ENCODE measurements around the gene SWT1.
"Not testable (repeated sequence)": the region's sequence is repeated elsewhere in the genome, so short reads cannot be mapped to it uniquely, and the experiment has no call there.

SWT1 gene

DNA sequence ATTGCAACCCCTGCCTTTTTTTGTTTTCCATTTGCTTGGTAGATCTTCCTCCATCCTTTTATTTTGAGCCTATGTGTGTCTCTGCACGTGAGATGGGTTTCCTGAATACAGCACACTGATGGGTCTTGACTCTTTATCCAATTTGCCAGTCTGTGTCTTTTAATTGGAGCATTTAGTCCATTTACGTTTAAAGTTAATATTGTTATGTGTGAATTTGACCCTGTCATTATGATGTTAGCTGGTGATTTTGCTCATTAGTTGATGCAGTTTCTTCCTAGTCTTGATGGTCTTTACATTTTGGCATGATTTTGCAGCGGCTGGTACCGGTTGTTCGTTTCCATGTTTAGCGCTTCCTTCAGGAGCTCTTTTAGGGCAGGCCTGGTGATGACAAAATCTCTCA lies 98.6 kb downstream of the SWT1 start:
- not testable (repeated sequence) for DNase-seq

DNA sequence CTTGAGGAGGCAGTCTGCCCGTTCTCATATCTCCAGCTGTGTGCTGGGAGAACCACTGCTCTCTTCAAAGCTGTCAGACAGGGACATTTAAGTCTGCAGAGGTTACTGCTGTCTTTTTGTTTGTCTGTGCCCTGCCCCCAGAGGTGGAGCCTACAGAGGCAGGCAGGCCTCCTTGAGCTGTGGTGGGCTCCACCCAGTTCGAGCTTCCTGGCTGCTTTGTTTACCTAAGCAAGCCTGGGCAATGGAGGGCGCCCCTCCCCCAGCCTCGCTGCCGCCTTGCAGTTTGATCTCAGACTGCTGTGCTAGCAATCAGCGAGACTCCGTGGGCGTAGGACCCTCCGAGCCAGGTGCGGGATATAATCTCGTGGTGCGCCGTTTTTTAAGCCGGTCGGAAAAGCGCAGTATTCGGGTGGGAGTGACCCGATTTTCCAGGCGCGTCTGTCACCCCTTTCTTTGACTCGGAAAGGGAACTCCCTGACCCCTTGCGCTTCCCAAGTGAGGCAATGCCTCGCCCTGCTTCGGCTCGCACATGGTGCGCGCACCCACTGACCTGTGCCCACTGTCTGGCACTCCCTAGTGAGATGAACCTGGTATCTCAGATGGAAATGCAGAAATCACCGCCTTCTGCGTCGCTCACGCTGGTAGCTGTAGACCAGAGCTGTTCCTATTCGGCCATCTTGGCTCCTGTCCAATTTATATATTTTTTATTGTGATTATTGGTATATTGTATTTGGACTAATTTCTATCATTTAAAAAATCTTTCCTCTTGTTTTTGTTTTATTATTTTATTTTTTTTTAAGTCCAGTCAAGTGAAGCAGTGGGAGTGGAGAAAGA lies 100.4 kb downstream of the SWT1 start:
- DNase-seq, result not testable (repeated sequence)

DNA sequence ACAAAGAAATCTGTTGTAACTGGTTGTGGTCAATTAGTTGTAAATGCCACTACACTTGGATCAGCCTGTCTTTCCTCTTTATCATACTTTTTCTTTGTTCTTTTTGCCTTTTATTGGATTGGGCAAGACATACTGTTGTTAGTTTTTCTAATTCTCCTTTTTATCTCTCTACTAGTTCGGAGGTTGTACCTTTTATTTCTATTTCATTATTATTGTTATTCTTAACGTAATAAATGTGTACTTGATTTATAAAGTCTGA lies 100.9 kb downstream of the SWT1 start:
- DNase-seq, result no peak

DNA sequence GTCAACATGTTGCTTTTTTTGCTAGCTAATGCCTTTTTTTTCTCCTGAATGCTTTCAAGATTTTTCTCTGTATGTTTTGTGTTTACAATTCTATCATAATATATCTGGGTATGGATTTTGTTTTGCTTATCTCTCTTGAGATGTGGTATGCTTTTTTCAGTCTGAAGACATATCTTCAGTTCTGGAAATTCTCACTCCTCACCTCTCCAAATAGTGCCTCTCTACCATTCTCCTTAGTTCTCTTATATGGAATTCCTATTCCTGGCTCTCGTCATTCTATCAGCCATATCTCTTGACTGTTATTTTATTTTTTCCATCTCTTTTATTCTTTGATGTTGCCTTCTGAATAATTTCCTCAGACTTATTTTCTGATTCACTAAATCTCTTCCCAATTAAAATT lies 101.7 kb downstream of the SWT1 start:
- DNase-seq, result no peak

DNA sequence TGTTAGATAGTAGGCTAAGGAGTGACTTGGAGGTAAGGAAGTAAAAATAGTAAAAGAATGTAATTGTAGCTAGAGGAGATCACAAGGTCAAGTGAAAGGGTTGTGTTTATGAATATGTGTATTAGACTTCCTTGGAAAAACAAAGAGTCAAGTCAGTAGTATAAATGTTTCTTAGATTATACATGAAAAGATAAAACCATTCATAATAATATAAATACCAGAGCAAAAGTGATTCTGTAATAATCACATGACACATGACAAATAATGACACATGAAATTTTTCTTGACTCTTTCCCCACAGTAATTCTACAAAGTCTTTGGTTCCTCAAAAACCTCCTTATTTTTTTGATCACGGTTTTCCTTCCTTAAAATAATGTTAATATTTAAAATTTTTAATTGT lies 103.6 kb downstream of the SWT1 start:
- no peak for DNase-seq

DNA sequence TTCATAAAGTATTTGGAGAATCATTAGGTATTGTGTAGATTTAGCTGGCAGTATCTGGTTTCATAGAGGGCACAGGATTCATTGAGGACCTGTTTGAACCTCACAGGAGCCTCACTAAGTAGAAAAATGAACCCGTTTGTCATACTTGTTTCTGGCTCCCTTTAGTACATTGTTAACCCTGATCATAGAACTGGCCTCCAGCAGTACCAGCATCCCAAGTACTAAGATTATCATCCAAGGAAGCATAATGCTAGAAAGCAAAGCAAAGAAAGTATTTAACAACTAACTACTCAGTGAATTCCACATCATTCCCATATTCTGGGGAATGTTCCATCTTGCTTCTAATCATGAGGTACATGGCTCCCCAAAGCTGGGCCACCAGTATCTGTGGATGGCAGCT lies 105.2 kb downstream of the SWT1 start:
- no peak for DNase-seq

DNA sequence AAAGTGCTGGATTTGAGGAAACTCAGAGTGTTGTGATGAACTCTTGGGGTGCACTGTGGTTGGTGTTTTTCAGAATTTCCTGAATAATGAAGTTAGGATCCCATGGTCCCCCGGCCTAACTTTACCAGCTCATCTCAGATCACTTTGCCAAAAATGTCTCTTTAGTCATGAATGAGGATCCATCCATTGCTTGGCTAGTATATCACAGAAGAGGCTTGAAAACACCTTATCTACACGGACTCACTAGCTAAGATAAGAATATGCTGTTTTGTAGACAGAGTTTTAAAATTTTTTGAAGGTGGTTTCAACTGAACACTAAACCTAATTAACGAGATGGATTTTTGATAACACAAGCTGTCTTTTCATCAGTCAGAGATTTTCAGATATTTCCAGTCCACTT lies 106.3 kb downstream of the SWT1 start:
- no peak for DNase-seq

DNA sequence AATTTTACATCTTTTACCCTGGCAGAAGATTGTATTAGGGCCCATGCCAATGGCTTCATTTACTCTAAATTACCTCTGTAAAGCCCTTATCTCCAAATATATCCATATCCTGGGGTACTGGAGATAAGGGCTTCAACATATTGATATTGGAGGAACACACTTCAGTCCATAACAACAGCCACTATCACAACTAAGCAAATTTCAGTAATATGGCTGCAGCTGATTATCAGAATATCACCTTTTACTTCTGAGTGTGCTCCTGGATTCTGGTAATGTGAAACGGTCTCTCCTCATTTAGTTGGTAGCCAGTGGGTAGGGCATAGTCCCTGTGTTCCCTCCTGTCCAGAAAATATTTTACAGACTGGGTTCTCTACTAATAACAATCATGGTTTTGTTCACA lies 106.8 kb downstream of the SWT1 start:
- no peak for DNase-seq

DNA sequence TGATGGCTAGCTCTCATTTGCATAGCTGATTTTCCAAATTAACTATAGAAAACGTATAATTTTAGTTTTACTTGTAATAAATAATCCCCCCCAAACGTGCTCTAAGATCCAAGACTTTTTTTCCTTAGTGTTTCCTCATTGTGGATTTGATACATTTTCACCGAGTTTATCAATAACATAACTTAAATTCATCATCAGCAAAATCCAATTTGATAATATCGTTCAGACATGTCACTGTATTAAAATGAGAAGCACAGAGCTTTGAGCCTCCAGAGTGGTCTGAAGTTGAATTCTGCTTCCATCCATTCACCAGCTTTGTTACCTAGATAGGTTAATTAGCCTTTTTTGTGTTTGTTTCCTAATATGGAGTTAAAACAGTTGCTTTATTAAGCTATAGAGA lies 108.3 kb downstream of the SWT1 start:
- DNase-seq, result no peak

DNA sequence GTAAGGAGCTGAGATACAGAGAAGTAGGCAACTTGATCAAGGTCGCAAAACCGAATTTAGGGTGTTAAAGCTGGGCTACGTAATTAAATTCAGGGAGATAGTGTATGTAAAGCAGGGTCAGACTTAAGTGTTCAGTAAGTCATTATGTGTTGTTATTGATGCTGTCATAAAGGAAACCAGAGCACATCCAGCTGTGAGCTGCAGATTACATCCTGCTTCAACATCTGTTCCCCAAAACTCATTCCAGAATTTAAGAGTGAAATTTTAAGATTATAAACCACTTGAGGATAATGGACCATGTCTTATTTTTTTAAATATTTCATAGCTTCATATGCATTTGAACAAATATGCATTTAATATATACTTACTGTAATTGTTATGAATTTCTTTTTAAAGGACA lies 110.3 kb downstream of the SWT1 start:
- DNase-seq, result no peak

DNA sequence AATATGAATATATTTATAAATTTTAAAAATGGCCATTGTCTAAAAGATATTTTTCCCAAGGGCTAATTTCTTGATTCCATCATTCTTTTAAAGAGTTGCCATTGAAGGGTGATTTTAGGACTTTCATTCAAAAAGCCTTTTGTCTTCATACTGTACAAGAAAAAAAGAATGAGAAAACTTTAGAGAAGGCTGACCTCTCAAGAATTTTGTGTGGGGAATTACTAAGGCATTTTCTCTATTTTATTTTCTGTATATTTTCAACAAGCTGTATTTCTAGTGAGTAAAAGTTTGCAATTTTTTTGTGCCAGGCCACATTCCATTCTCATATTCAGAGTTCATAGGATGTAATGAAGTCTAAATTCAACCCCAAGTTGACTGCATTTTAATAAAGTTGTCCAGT lies 110.7 kb downstream of the SWT1 start:
- DNase-seq, result no peak

DNA sequence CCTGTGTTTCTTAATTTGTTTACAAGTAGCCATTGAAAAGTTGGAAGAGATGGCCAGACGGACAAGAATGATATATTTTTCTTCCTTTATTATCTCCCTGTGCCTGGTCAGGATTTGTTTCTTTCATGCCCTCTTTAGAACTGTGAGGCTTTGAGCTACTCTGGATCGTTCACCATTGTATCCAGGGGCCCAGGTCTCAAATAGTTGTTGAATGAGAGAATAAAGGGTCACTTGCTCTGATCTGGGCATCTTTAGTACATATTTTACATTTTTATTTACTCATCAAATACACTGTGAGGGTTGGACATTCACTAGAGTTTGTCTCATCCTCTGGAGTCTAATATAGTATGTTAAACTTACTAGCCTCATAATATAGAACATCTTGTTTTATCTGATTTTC lies 111.4 kb downstream of the SWT1 start:
- DNase-seq, result no peak

DNA sequence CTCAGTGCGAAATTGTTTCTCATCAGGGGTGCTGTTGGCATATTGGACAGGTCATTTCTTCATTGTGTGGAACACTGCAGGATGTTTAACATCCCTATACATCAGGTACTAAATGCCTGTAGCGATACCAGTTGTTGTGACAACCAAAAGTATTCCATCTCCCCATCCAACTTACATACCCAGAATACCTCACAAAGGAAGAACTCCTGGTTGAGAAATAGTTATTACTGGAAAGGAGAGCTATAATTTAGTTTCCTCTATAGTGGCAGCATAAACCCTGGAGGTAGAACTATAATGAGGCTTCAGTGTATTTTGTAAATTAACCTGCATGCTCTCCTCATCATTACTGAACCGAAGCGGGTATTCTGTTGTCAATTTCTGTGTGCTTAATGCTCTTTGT lies 115.0 kb downstream of the SWT1 start:
- no peak for DNase-seq

DNA sequence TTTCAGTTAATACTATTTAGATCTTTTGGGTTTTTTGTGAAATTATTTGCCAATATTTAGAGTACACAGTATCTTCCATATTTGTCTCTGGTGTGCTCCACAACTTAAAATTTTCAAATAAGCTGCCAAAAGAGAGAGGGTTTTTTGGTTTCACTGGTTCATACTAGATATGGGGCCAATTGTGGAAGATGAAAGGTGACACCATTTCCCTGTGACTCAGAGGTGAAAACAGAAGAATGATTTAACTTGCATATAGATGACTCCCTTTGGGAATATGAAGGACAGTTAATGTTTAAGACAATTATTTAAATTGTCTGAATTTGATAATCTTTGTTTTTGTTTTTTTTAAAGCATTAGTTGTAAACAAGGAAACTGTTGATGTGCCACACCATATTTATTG lies 122.6 kb downstream of the SWT1 start:
- DNase-seq, result no peak

DNA sequence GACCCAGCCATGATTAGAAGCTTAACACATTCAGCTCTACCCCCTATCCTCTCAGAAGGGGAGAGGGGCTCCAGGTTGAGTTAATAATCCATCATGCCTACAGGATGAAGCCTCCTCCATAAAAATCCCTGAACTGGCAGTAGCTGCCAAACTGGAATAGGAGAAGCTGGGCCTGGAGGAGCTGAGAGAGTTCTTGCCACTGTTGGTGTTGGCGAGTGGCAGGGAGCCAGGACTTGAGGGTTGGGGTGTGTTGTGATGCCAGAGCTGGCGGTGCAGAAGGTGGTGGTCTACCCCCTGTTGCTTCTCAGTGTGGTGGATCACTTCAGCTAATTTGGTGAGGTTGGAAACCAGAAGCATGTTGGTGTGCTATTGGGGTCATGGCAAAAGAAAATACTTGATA lies 123.6 kb downstream of the SWT1 start:
- DNase-seq, result no peak

DNA sequence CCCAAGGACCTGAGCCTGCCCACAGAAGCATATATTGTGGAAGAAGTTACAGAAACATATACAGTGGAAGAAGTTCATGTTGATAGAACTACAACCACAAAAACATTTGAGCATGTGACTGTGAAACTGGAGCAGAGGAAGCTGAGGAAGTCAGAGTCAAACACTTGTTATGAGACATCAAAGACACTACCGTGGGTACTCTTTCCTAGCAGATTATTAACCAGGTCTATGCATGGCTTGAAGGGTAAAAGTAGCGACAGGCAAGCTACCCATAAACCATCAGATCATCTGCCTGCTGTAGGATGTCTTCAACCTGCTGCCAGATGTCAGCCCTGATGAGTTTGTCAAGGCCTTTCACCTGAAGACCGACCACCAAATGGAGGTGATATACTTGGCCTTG lies 124.3 kb downstream of the SWT1 start:
- no peak for DNase-seq

DNA sequence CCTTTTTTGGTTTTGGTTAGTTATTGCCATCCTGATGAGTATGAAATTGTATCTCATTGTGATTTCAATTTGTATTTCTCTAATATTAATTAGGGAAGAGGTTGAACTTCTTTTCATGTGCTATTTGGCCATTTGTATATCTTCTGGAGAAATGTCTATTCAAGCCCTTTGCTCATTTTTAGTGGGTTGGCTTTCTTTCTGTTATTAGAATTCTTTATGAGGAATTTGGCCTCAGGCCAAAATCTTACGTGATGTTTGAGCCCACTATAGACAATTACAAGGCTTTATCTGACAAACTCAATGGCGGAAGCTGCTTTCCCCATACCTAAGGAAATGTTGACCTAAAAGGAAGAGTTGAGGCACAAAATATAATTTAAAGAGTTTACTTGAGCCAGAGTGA lies 127.1 kb downstream of the SWT1 start:
- no peak for DNase-seq

DNA sequence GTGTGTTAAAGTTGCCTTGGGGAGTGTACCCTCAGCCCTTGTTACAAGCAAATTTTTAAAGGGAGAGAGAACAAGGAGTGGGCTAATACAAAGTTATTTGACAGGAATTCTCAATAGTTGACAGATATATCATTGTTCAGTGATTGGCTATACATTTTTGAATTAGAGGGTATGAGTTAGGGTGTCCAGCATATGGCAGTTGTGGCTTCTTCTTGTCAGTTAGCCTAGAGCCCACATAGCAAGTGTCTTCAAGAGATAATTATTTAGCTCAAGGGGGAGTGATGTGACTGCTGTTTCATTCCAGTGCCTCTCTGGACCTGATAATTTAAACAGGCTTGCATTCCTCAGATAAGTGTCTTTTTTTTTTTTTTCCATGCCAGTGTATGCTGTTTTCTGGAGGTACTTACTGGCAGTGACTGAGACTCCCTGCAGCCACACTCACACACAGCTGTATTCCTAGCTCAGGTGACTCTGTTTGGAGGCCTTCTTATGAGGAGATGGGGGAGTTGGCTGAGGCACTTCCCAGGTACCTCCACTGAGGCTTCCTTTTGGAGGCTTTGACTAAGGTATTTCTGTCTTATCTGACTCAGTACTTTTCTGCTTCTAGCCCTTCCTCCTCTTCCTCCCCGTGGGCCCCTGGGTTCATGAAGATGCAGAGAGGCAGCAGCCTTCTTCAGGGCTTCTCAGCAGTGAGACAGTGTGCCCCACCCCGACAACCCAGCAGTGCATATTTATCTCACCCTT lies 127.7 kb downstream of the SWT1 start:
- no peak for DNase-seq

DNA sequence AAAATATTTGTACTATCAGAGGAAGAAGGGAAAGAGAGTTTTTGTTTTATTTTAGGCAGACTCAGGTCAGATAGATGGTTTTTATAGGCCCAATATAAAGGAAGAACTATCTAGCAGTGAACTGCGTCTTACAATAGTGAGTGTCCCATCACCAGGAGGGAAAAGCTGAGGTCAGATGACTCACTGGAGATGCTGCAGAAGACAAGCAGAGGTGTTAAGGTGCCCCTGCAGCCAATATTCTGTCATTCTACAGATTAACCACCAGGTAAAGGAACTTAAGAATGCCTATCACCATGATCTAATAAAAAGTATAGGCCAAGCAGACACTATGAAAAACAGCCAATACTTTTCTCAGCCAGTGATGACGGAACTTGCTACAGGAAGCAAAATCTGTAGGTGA lies 130.5 kb downstream of the SWT1 start:
- no peak for DNase-seq

DNA sequence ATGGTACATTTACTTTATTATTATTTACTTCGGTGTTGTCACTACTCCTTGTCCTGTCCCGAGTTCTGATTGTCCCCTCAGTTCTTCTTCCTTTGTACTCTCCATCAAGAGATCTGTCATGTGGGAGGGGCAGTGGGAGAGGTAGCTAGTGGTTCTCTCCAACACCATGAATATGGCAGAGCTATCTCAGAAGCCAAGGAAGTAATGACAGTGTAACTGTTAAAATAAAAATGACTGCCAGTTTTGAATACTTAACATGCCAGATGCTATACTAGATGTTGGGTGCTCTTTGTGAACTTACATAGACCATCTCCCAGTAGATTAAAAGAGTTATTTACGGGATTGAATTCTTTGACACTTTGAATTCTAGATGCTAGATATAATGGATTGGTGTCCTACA lies 131.5 kb downstream of the SWT1 start:
- no peak for DNase-seq

DNA sequence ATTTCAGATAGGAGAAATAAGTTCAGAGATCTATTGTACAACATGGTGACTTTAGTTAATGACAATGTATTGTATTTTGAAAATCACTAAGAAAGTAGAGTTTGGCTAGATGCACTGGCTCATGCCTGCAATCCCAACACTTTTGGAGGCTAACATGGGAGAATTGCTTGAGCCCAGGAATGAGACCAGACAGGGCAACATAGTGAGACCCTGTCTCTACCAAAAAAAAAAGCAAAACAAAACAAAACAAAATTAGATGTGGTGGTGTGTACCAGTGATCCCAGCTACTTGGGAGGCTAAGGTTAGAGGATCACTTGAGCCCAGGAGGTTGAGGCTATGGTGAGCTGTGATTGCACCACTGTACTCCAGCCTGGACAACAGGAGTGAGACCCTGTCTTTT lies 132.9 kb downstream of the SWT1 start:
- DNase-seq, result no peak

DNA sequence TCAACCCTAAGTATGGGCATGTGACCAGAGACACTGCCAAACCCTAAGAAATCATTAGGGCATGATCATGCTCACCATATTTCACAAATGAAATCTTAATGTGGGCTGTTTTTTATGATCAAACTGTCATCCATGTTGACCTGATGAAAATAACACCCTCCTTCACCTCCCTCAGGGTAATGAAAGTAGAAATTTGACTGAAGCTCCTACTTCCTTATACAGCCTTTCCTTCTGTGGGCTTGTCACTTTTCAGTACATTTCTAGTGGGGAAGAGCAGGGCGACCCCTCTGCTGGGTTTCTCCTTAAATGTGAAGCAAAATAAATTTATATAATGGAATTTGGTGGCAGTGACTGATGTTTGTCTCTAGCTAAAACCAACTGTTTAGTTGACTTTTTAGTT lies 134.2 kb downstream of the SWT1 start:
- no peak for DNase-seq

DNA sequence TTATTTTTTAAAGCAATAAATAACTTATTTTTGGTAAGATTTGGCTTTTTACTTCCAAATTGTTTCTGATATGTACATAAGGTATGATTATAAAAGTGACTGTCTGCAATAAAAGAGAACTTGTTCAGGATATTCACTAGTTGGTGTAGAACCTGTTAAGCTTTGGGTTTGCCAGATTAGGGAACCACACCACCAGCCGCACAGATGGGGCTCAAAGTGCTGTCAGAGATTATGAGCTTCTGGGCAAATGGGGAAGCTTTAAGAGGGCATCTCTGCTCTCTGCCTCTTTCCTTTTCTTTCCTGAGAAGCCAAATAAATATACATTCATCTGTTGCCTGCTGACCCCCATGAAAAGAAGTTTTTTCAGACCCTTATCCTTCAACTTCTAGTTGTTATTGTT lies 134.7 kb downstream of the SWT1 start:
- DNase-seq, result no peak

DNA sequence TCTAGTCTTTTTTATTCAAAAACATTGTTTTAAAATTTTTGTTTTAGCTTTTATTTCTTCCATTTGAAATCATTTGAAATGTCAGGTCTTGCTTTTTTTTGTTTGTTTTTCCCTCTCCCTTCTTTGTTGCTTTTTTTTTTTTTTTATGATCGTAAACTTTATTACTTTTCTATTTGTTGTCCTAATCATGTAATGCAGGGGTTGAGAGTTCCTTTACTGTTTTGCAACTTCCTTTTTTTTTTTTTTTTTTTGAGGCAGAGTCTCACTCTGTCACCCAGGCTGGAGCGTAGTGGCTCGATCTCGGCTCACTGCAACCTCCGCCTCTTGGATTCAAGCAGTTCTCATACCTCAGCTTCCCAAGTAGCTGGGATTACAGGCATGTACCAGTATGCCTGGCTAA lies 135.3 kb downstream of the SWT1 start:
- no peak for DNase-seq

DNA sequence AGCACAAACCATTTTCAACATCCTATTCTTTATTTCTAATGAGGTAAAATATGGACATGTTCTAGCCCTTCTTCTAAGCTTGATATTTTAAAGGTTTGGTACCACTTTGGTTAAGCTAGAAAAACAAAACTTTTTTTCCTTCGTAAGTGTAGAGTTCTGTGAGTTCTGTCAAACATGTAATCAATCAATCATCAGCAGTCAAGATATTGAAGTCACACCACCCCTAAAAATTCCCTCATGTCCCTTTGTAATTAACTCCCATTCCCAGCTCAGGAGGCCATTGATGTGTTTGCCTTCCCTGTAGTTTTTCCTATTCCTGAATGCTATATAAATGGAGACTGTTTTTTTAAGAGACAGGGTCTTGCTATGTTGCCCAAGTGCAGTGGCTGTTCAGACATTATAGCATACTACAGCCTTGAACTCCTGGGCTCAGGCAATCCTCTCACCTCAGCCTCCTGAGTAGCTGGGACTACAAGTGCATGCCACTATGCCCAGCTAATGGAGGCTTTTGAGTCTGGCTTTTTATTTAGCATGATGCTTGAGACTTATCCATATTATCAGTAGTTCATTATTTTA lies 137.1 kb downstream of the SWT1 start:
- no peak for DNase-seq
